MCF 10A (cell line): ENCODE results near the gene PPP3CB. TPM values are rescaled to one million over a fixed set of nuclear protein-coding genes. Genes with fewer than 3 reads are reported as not detected.

Source experiments
- BruUV-seq: library from RNA; stranded (reverse); fragments of 400-500 nt; replicated peaks from 2 replicates; lab custom pipeline; 2021; lab: Mats Ljungman, UMichigan
- CTCF ChIA-PET: fragments of 300-600 bp; sonication (Branson Sonifier 250); formaldehyde crosslinking; extraction: SDS; loops from one replicate; lab custom pipeline; 2021; ENCODE audit warnings: antibody characterized with exemption, inconsistent platforms; lab: Yijun Ruan, JAX
- POLR2A ChIA-PET: fragments of 300-600, 350-650 bp; sonication (Branson Sonifier 250); formaldehyde crosslinking; extraction: SDS; loops from one replicate; lab custom pipeline; 2020; ENCODE audit warnings: antibody characterized with exemption, inconsistent platforms; lab: Yijun Ruan, JAX
- DNase-seq: peaks from one replicate; pipeline ENCODE4 v3.0.0-alpha.2; 2018; ENCODE audit not compliant: unreplicated experiment
- H3K27ac Mint-ChIP-seq: one replicate; pipeline ENCODE4 v1.8.0; 2022; ENCODE audit warnings: mild to moderate bottlenecking, low read depth, mixed read lengths; ENCODE audit not compliant: unreplicated experiment
- H3K27me3 Mint-ChIP-seq: one replicate; pipeline ENCODE4 v1.8.0; 2022; ENCODE audit warnings: mixed read lengths; ENCODE audit not compliant: insufficient read depth, unreplicated experiment
- H3K36me3 Mint-ChIP-seq: one replicate; pipeline ENCODE4 v1.8.0; 2022; ENCODE audit warnings: mild to moderate bottlenecking, moderate library complexity, mixed read lengths; ENCODE audit not compliant: insufficient read depth, unreplicated experiment
- H3K4me1 Mint-ChIP-seq: one replicate; pipeline ENCODE4 v1.8.0; 2022; ENCODE audit warnings: mixed read lengths; ENCODE audit not compliant: insufficient read depth, unreplicated experiment
- H3K4me3 Mint-ChIP-seq: one replicate; pipeline ENCODE4 v1.8.0; 2022; ENCODE audit warnings: mild to moderate bottlenecking, moderate library complexity, mixed read lengths; ENCODE audit not compliant: unreplicated experiment
- H3K9me3 Mint-ChIP-seq: one replicate; pipeline ENCODE4 v1.8.0; 2022; ENCODE audit warnings: mixed read lengths; ENCODE audit not compliant: unreplicated experiment
- CTCF ChIP-seq: fragments of 200-600 bp; IDR thresholded peaks from one replicate; pipeline ENCODE4 v1.8.0; 2022; ENCODE audit warnings: antibody characterized with exemption, mild to moderate bottlenecking; ENCODE audit not compliant: unreplicated experiment
- intact Hi-C: fragments of 100-400 bp; cut with micrococcal nuclease; formaldehyde crosslinking; loops from 2 replicates; pipeline ENCODE4 v1.14.1; 2022
- total RNA-seq: library from RNA; stranded (reverse); gene quantifications from 2 replicates; pipeline ENCODE4 v1.2.3, GENCODE V29; 2022

PPP3CB gene
- total RNA-seq, 1 experiment from 2014 or later, result 37.4 TPM

GRCh38 chr10:73432646-73433537, 62.9 kb downstream of the PPP3CB start:
- no peak overlapping the region for H3K4me3 Mint-ChIP-seq
- CTCF ChIA-PET, result no interaction called here
- no peaks in the 10 kb centered on the region for H3K4me1 Mint-ChIP-seq
- H3K27me3 Mint-ChIP-seq, result no peaks in the 10 kb centered on the region
- no peak for TF ChIP-seq CTCF
- BruUV-seq, result no TSS peak
- no peak for DNase-seq
- no peaks in the 10 kb centered on the region for H3K9me3 Mint-ChIP-seq
- peaks cover 15% of the 10 kb centered on the region for H3K36me3 Mint-ChIP-seq
- intact Hi-C loops, result no loop called here
- no peak overlapping the region for H3K27ac Mint-ChIP-seq
- POLR2A ChIA-PET, result interaction anchor here (0.8 to 1.3 kb wide), 3 partner anchors 9 to 14 kb away, joined by 3 read pairs; no protein-coding TSS in a partner anchor

- Mint-ChIP-seq H3K4me1 (no peaks in the 10 kb centered on the region), H3K27ac (no peak overlapping the region), H3K9me3 (no peaks in the 10 kb centered on the region), H3K27me3 (no peaks in the 10 kb centered on the region), H3K36me3 (peaks cover 48% of the 10 kb centered on the region), H3K4me3 (no peak overlapping the region)
- TF ChIP-seq CTCF, result no peak
- CTCF ChIA-PET, result no interaction called here
- POLR2A ChIA-PET, result interaction anchor here (1.5 kb wide), 1 partner anchor 12 kb away, joined by 4 read pairs; no protein-coding TSS in a partner anchor
- intact Hi-C loops, result no loop called here
- BruUV-seq, result no TSS peak
- DNase-seq, result no peak
These were observed 69.5 kb downstream of the PPP3CB start for GRCh38 chr10:73426318-73426717.

- TF ChIP-seq CTCF, result no peak
These were observed 71.3 kb downstream of the PPP3CB start for GRCh38 chr10:73424478-73424877.

GRCh38 chr10:73423309-73423708, 72.5 kb downstream of the PPP3CB start:
- DNase-seq, result no peak
- peaks cover 48% of the 10 kb centered on the region for H3K36me3 Mint-ChIP-seq
- TF ChIP-seq CTCF, result no peak
- no peak overlapping the region for H3K27ac Mint-ChIP-seq
- intact Hi-C loops, result no loop called here
- no peaks in the 10 kb centered on the region for H3K9me3 Mint-ChIP-seq
- no peaks in the 10 kb centered on the region for H3K27me3 Mint-ChIP-seq
- H3K4me1 Mint-ChIP-seq, result no peaks in the 10 kb centered on the region
- POLR2A ChIA-PET, result interaction anchor here (0.5 kb wide), 1 partner anchor 171 kb away, joined by 3 read pairs; the partner anchor contains the start of gene MRPS16
- CTCF ChIA-PET, result interaction anchor here (1.5 kb wide), 1 partner anchor 9 kb away, joined by 5 read pairs; no protein-coding TSS in a partner anchor
- H3K4me3 Mint-ChIP-seq, result no peak overlapping the region
- BruUV-seq, result no TSS peak

More at GRCh38 chr10:73424478-73424877, 71.3 kb downstream of the PPP3CB start:
- CTCF ChIA-PET, result interaction anchor here (0.6 to 1.5 kb wide), 2 partner anchors 10 to 112 kb away, joined by 3 to 5 read pairs; no protein-coding TSS in a partner anchor
- POLR2A ChIA-PET, result interaction anchor here (1.0 kb wide), 1 partner anchor 9 kb away, joined by 3 read pairs; no protein-coding TSS in a partner anchor
- BruUV-seq, result no TSS peak
- peaks cover 48% of the 10 kb centered on the region for H3K36me3 Mint-ChIP-seq
- H3K27ac Mint-ChIP-seq, result no peak overlapping the region
- intact Hi-C loops, result no loop called here
- H3K4me3 Mint-ChIP-seq, result no peak overlapping the region
- H3K27me3 Mint-ChIP-seq, result no peaks in the 10 kb centered on the region
- DNase-seq, result no peak
- H3K4me1 Mint-ChIP-seq, result no peaks in the 10 kb centered on the region
- no peaks in the 10 kb centered on the region for H3K9me3 Mint-ChIP-seq
